H1 (cell line): ENCODE data around the gene ABI3BP. TPM values are rescaled to one million over a fixed set of nuclear protein-coding genes. Genes with fewer than 3 reads are reported as not detected.

Source experiments
- CTCF ChIA-PET: fragments of 300-600 bp; sonication (Branson Sonifier 250); formaldehyde crosslinking; loops from one replicate; lab custom pipeline; 2021; ENCODE audit not compliant: partially characterized antibody; lab: Charles Lee
- POLR2A ChIA-PET: fragments of 300-600 bp; sonication (Branson Sonifier 250); formaldehyde crosslinking; loops from one replicate; lab custom pipeline; 2021; ENCODE audit warnings: inconsistent platforms; ENCODE audit not compliant: partially characterized antibody; lab: Charles Lee
- DNase-seq, 2 experiments: peaks; one replicate each; pipeline versions ENCODE4 v3.0.0 to v3.0.0-alpha.2; 2010 to 2022; ENCODE audit warnings: low spot score in 2 of 2, low read depth in 1 of 2, mixed read lengths in 1 of 2
- FAIRE-seq: peaks from 2 replicates; lab custom pipeline; 2011; peaks lifted over from hg19 to GRCh38; lab: Jason Lieb, UNC
- H2AFZ ChIP-seq: 2 replicates; pipeline ENCODE4 v1.8.1; 2012; ENCODE audit warnings: low read length, inconsistent platforms
- H2AK5ac ChIP-seq: 2 replicates; pipeline ENCODE4 v1.6.1; 2013; ENCODE audit warnings: low read depth, low read length
- H2BK120ac ChIP-seq: replicated peaks from 2 replicates; pipeline ENCODE3; 2013; ENCODE audit warnings: low read depth, low read length, inconsistent platforms
- H2BK12ac ChIP-seq: 2 replicates; pipeline ENCODE4 v1.6.1; 2013; ENCODE audit warnings: low read depth, low read length
- H2BK15ac ChIP-seq: 2 replicates; pipeline ENCODE4 v1.6.1; 2013; ENCODE audit warnings: low read length
- H2BK20ac ChIP-seq: 2 replicates; pipeline ENCODE4 v1.6.1; 2013; ENCODE audit warnings: low read length
- H2BK5ac ChIP-seq: 2 replicates; pipeline ENCODE4 v1.6.1; 2013; ENCODE audit warnings: low read depth, low read length
- H3K14ac ChIP-seq: 2 replicates; pipeline ENCODE4 v1.6.1; 2013; ENCODE audit warnings: inconsistent platforms; ENCODE audit not compliant: insufficient read length
- H3K18ac ChIP-seq: 2 replicates; pipeline ENCODE4 v1.6.1; 2013; ENCODE audit warnings: low read length; ENCODE audit errors: extremely low read depth
- H3K23ac ChIP-seq: 2 replicates; pipeline ENCODE4 v1.6.1; 2013; ENCODE audit warnings: inconsistent platforms; ENCODE audit not compliant: insufficient read length
- H3K23me2 ChIP-seq: 2 replicates; pipeline ENCODE4 v1.6.1; 2013; ENCODE audit warnings: low read depth, low read length
- H3K27ac ChIP-seq: 2 replicates; pipeline ENCODE4 v1.6.1; 2011; ENCODE audit warnings: low read depth, low read length, inconsistent platforms
- H3K27me3 ChIP-seq, 4 experiments: replicated peaks in 1 of 4; 1 replicate in 1 of 4; 2 replicates in 3 of 4; pipeline versions ENCODE4 v1.6.1 to v1.8.1; 2011 to 2013; ENCODE audit warnings: low read length in 3 of 4, mild to moderate bottlenecking in 3 of 4, inconsistent platforms in 2 of 4, mixed read lengths in 2 of 4, moderate library complexity in 1 of 4; ENCODE audit not compliant: control insufficient read depth in 3 of 4, insufficient read depth in 3 of 4; ENCODE audit errors: extremely low read depth in 1 of 4
- H3K36me3 ChIP-seq, 4 experiments: 2 replicates each; pipeline versions ENCODE4 v1.6.1 to v1.8.1; 2011 to 2013; ENCODE audit warnings: mild to moderate bottlenecking in 4 of 4, low read length in 3 of 4, moderate library complexity in 2 of 4, control low read depth in 1 of 4, inconsistent platforms in 1 of 4; ENCODE audit not compliant: insufficient read depth in 4 of 4, control insufficient read depth in 2 of 4
- H3K4ac ChIP-seq: replicated peaks from 2 replicates; pipeline ENCODE3; 2013; ENCODE audit warnings: low read length, low read depth, mixed read lengths, inconsistent platforms; ENCODE audit not compliant: insufficient read length
- H3K4me1 ChIP-seq, 4 experiments: replicated peaks in 1 of 4; 1 replicate in 1 of 4; 2 replicates in 3 of 4; pipeline versions ENCODE4 v1.6.1 to v1.8.1; 2011 to 2013; ENCODE audit warnings: low read length in 3 of 4, inconsistent platforms in 2 of 4, mixed read lengths in 1 of 4; ENCODE audit not compliant: insufficient read depth in 4 of 4, control insufficient read depth in 3 of 4
- H3K4me2 ChIP-seq, 2 experiments: 2 replicates each; pipeline versions ENCODE4 v1.6.1 to v1.8.1; 2011 to 2013; ENCODE audit warnings: low read depth in 2 of 2, low read length in 2 of 2, control low read depth in 1 of 2, inconsistent platforms in 1 of 2, mild to moderate bottlenecking in 1 of 2; ENCODE audit not compliant: insufficient read depth in 1 of 2
- H3K4me3 ChIP-seq, 4 experiments: fragments of 200-600, 300-600 bp in 1 of 4; sonication (generic), shearing (Covaris generic), sonication (Bioruptor Twin) in 1 of 4; 2 replicates each; pipeline versions ENCODE4 v1.5.1 to v1.8.1; 2011 to 2016; ENCODE audit warnings: low read length in 4 of 4, low read depth in 3 of 4, control low read depth in 2 of 4, inconsistent platforms in 2 of 4, mild to moderate bottlenecking in 2 of 4, mixed read lengths in 1 of 4, moderate library complexity in 1 of 4; ENCODE audit not compliant: insufficient read depth in 2 of 4; ENCODE audit errors: extremely low read depth in 1 of 4
- H3K56ac ChIP-seq: replicated peaks from 2 replicates; pipeline ENCODE3; 2013; ENCODE audit warnings: low read depth, mild to moderate bottlenecking, mixed read lengths, low read length, inconsistent platforms; ENCODE audit not compliant: insufficient read length
- H3K79me1 ChIP-seq: 2 replicates; pipeline ENCODE4 v1.6.1; 2013; ENCODE audit warnings: low read depth, low read length, control low read depth
- H3K79me2 ChIP-seq, 2 experiments: 2 replicates each; pipeline versions ENCODE4 v1.6.1 to v1.8.1; 2012 to 2013; ENCODE audit warnings: low read length in 2 of 2, mild to moderate bottlenecking in 2 of 2, inconsistent platforms in 1 of 2; ENCODE audit not compliant: insufficient read depth in 2 of 2, control insufficient read depth in 1 of 2
- H3K9ac ChIP-seq, 4 experiments: replicated peaks in 1 of 4; 1 replicate in 1 of 4; 2 replicates in 3 of 4; pipeline versions ENCODE4 v1.6.1 to v1.8.1; 2011 to 2013; ENCODE audit warnings: low read depth in 3 of 4, low read length in 3 of 4, control low read depth in 2 of 4, mild to moderate bottlenecking in 2 of 4, moderate library complexity in 2 of 4, inconsistent platforms in 1 of 4; ENCODE audit errors: extremely low read depth in 1 of 4
- H3K9me3 ChIP-seq, 2 experiments: 2 replicates each; pipeline versions ENCODE4 v1.6.1 to v1.8.1; 2012 to 2013; ENCODE audit warnings: mild to moderate bottlenecking in 2 of 2, moderate library complexity in 2 of 2, control low read depth in 1 of 2, inconsistent platforms in 1 of 2, low read depth in 1 of 2, low read length in 1 of 2, mixed read lengths in 1 of 2; ENCODE audit not compliant: insufficient read depth in 2 of 2
- H4K20me1 ChIP-seq, 2 experiments: replicated peaks in 1 of 2; 2 replicates each; pipeline versions ENCODE3 to v1.8.1; 2011 to 2013; ENCODE audit warnings: inconsistent platforms in 2 of 2, low read length in 2 of 2, mild to moderate bottlenecking in 1 of 2; ENCODE audit not compliant: insufficient read depth in 2 of 2, control insufficient read depth in 1 of 2
- H4K5ac ChIP-seq: 2 replicates; pipeline ENCODE4 v1.6.1; 2013; ENCODE audit warnings: low read length, low read depth, mixed read lengths, inconsistent platforms; ENCODE audit not compliant: insufficient read length
- H4K8ac ChIP-seq: 2 replicates; pipeline ENCODE4 v1.8.0; 2013; ENCODE audit warnings: mild to moderate bottlenecking, moderate library complexity, low read length, inconsistent platforms; ENCODE audit not compliant: insufficient read depth; ENCODE audit errors: extremely low read depth
- H4K91ac ChIP-seq: replicated peaks from 2 replicates; pipeline ENCODE3; 2013; ENCODE audit warnings: low read length, mixed read lengths, inconsistent platforms; ENCODE audit not compliant: insufficient read length
- CEBPB ChIP-seq: IDR thresholded peaks from 2 replicates; pipeline ENCODE4 v1.6.1; 2012; ENCODE audit warnings: low read depth, low read length
- CHD2 ChIP-seq: IDR thresholded peaks from 2 replicates; pipeline ENCODE4 v1.6.1; 2012; ENCODE audit warnings: low read length, improper control_type of control experiment
- EZH2 ChIP-seq: fragments of 200-600 bp; sonication (generic); IDR thresholded peaks from 2 replicates; pipeline ENCODE4 v1.7.1; 2012; ENCODE audit warnings: low read depth, mild to moderate bottlenecking, moderate library complexity, low read length, inconsistent platforms; ENCODE audit not compliant: severe bottlenecking
- KDM1A ChIP-seq: fragments of 200-600, 300-600 bp; sonication (generic); IDR thresholded peaks from 2 replicates; pipeline ENCODE4 v1.7.1; 2016; ENCODE audit warnings: mild to moderate bottlenecking, low read length, borderline replicate concordance
- PHF8 ChIP-seq: fragments of 200-600 bp; sonication (generic); conservative IDR thresholded peaks from 2 replicates; pipeline ENCODE4 v1.7.1; 2012; ENCODE audit warnings: low read depth, mild to moderate bottlenecking, inconsistent platforms, low read length, moderate library complexity
- RNF2 ChIP-seq: fragments of 200-900, 300-1000 bp; sonication (generic); IDR thresholded peaks from 2 replicates; pipeline ENCODE4 v1.7.1; 2016; ENCODE audit warnings: borderline replicate concordance, low read depth, mild to moderate bottlenecking, antibody characterized with exemption, low read length; ENCODE audit not compliant: poor library complexity, severe bottlenecking; ENCODE audit errors: missing control alignments
- SP4 ChIP-seq: IDR thresholded peaks from 2 replicates; pipeline ENCODE4 v1.6.1; 2012; ENCODE audit warnings: low read length, inconsistent platforms
- WGBS, 2 experiments: shearing (Covaris generic) in 1 of 2; methylation state at CpG; one replicate each; pipeline versions ENCODE4 v1.1.6 to v1.1.7; 2013 to 2015; ENCODE audit warnings: low lambda C conversion rate in 2 of 2, mixed read lengths in 2 of 2, inconsistent platforms in 1 of 2, low coverage in 1 of 2, missing lambda C conversion rate in 1 of 2; ENCODE audit not compliant: insufficient replicate concordance in 2 of 2, insufficient coverage in 1 of 2, insufficient read length in 1 of 2; ENCODE audit errors: extremely low coverage in 1 of 2, missing lambda C conversion rate in 1 of 2; 5-methylcytosine and 5-hydroxymethylcytosine counted together
- polyA plus RNA-seq, 7 experiments: library from polyadenylated mRNA; depleted of rRNA in 3 of 7; stranded (reverse) in 5 of 7; unstranded in 2 of 7; fragments of >200 nt in 5 of 7; fragments of 200-250 nt in 2 of 7; gene quantifications; 1 replicate in 5 of 7; 2 replicates in 1 of 7; 4 replicates in 1 of 7; pipeline versions ENCODE4 v1.2.1 to v1.2.3, GENCODE V29; 2011 to 2013; ENCODE audit warnings: missing spikeins in 2 of 7, mixed read lengths in 2 of 7
- total RNA-seq: library from RNA; stranded (reverse); fragmentation: NEBNext Ultra II Directional; extraction: Animal tissue kit (Norgen Biotek cat#: 25700); gene quantifications from 2 replicates; pipeline ENCODE4 v1.2.1, GENCODE V29; 2021

Gene ABI3BP
- total and polyA plus RNA-seq, 2 of the 8 experiments (the other 6 are each of a cell fraction or from before 2014, with no cell fraction given) = 0.08 to 0.32 TPM

GRCh38 chr3:100702082-100702979, 290.9 kb downstream of the ABI3BP start:
- no peak for DNase-seq
- no peak overlapping the region for H3K27ac ChIP-seq
- peaks cover 1 to 16% (median 7%) of the 10 kb centered on the region in 4 experiments; a peak in 6 of 7 replicates for H3K27me3 ChIP-seq
- H3K23ac ChIP-seq = no peak overlapping the region
- WGBS, 2 experiments = 83% methylated on average over 4 of the region's 4 CpGs; no CpG with 5 or more reads in 1 of the 2 experiments
- no peaks in the 10 kb centered on the region for H3K79me1 ChIP-seq
- H3K4me3 ChIP-seq = no peak overlapping the region
- no peak overlapping the region for H3K9ac ChIP-seq
- H4K5ac ChIP-seq = no peak overlapping the region
- H3K4me2 ChIP-seq = no peak overlapping the region
- no peak overlapping the region for H2BK12ac ChIP-seq
- H3K14ac ChIP-seq = no peak overlapping the region
- POLR2A ChIA-PET = interaction anchor here (0.6 kb wide), 1 partner anchor 187 kb away, joined by 3 read pairs; no protein-coding TSS in a partner anchor
- H3K56ac ChIP-seq = no peak overlapping the region
- H2BK20ac ChIP-seq = no peak overlapping the region
- H2AK5ac ChIP-seq = no peak overlapping the region
- no peak overlapping the region for H3K18ac ChIP-seq
- H3K23me2 ChIP-seq = no peaks in the 10 kb centered on the region
- no peaks in the 10 kb centered on the region for H3K36me3 ChIP-seq
- no peak overlapping the region for H2AFZ ChIP-seq
- no peak overlapping the region for H4K91ac ChIP-seq
- H3K79me2 ChIP-seq = no peaks in the 10 kb centered on the region
- no peaks in the 10 kb centered on the region for H3K4me1 ChIP-seq
- H4K8ac ChIP-seq = no peak overlapping the region
- no peak for FAIRE-seq
- H2BK120ac ChIP-seq = no peak overlapping the region
- CTCF ChIA-PET = no interaction called here
- H2BK5ac ChIP-seq = no peak overlapping the region
- H3K4ac ChIP-seq = no peak overlapping the region
- no peaks in the 10 kb centered on the region for H4K20me1 ChIP-seq
- H2BK15ac ChIP-seq = no peak overlapping the region
- no peaks in the 10 kb centered on the region for H3K9me3 ChIP-seq
- TF ChIP-seq PHF8 (no peak), CEBPB (no peak), CHD2 (no peak), RNF2 (no peak), EZH2 (no peak), KDM1A (no peak), SP4 (no peak)
